GM19463 (cell line): ENCODE results near the gene CRABP1.

Experiments used
- ATAC-seq: cut with Tn5 transposase; IDR thresholded peaks from one replicate; pipeline ENCODE4 v1.9.1; 2021; ENCODE audit warnings: mild to moderate bottlenecking, moderate library complexity; ENCODE audit not compliant: unreplicated experiment

The CRABP1 gene

DNA sequence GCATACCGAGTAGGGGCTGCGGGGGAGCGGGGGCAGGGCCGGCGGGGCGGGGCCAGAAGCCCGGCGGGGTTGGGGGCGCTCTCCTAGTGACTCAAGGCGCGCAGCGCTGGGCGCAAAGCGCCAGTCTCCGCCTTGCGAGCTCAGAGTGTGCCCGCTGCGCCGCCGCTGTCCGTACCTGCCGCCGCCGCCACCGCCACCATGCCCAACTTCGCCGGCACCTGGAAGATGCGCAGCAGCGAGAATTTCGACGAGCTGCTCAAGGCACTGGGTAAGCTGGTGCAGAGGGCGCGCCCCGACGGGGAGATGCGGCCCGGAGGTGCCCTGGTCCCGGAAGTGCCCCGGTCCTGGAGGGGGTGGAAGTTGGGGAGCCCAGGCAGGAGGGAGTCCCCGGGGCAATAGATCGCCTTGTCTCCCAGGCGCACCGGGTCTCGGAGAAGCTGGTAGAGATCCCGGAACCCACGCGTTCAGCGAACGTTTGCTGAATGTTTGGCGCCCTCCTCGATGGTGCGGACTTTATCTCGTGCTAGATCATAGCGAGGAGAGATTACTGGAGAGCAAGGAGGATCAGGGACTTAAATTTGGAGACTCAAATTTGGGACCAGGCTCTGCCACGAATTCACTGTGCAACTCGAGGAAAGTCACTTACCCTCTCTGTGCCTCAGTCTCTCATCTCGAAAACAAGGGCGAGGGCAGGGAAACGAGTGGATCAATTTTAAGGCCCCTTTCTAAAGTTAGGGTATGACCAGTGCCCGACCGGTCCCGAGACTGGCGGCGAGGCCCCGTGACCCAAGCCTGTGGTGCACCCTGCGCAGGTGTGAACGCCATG, at the start of gene CRABP1:
Gene CRABP1, plus strand, starts transcription at position 123 of the 826 bp plus-strand sequence. Its CDS starts 76 bp downstream, at position 199.
- no peak for ATAC-seq

DNA sequence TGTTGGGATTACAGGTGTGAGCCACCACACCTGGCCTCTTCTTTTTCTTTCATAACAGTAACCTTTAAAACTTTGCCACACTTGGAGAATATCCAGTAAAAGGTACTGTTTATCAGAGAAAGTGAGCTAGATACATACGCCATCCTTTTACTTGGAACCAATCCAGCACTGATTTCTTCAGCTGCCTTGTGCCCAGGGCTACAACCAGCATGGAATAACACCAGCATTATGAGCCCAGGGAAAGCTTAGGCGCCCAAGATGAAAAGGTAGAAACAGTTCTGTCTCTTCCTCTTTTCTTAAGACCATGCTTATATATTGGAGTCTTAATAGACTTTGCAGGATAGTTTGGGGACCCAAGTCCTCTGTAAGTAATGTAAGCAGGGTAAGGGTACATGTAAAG, 49.1 kb upstream of the CRABP1 start:
- no peak for ATAC-seq

DNA sequence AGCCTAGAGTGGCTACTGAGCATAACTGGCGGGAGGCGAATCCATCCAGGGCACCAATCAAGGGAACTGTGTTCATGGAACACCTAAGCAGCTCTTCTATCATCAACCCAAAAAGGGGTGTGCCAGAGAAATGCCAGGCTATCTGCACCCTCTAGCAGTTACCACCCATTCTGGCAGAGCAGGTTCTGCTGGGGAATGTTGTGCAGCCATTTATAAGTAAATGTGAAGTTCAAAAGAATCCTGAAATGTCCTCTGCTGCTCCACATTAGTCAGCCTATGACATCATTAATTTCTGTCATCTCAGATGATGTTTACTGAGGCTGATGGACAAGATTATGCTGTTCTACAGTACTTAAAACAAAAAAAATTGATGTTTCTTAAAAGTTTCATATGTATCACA, 48.5 kb upstream of the CRABP1 start:
- ATAC-seq: no peak

DNA sequence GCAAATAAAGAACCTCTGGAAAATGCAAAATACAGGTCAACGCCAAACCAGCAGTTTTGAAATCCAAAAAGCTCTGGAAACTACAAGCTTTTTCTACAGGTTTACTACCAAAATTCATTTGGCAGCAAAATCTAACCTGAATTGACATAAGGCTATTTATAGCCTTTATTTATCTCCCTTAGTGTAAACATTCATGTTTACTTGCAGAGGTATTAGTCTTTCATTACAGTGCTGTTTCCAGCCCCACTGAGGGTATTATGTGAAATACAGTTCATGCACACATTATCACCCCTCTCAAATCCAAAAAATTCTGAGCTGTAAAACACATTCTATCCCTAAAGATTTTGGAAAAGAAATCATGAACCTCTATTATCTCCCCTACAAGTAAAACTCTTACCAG, 47.9 kb upstream of the CRABP1 start:
- ATAC-seq: no peak

DNA sequence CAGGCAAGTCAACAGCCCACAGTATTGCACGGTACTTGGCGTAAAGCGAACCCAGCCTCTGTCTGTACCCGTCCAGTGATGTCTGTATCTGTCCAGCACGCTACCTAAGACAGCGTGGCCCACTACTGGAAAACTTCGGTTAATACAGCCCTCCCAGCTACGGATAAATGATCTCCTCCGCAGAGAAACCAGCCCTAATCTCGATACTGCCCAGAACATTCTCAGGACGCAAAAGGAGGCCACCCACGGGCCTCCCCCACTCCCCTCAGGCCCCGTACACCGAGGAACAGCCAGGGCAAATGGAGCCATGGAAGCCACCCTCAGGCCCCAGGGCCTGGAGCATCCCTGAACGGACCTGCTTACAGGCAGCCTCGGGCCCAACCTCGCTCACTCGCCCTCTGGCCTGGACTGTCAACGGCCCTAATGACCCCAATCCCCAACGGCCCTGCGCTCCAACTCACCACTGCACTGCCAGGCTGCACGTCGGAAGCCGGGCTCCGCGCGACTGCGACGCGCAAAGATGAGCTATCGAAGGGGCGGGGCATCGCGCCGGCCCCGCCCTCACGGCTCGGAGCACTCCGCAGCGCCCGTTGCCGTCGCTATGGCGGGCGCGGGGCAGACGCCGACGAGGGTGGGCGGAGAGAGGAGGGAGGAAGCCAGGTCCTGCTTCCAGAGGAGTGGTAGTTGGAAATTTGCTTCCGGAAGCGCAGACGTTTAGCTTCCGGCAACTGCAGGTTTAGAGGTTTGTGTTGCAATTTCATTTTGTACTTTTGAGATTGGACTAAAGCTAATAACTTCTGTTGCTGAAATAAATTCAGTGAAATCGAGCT, 40.8 kb upstream of the CRABP1 start, which contains the start of gene SKIC8:
Gene SKIC8, minus strand, starts transcription at position 509 of the 830 bp plus-strand sequence. CDS start 3,923 bp downstream, outside the sequence.
- peak; percentile 82 for ATAC-seq

DNA sequence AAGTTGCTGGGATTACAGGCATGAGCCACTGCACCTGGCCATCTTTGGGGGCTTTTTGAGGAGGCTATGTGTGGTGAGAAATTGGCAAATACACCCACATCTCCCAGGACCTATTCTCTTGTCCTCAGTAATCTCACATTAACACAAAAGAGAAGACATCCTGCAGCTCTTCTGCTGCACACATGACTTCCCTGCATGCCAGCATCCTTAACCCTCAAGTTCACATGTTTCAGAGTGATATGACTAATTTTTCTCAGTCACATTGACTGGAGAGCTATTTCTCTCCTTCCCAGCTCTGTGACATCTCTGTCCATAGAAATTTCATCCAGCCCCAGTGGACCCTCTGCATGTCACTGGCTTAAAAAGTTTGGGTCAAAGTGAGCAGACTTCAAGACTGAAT, 38.8 kb upstream of the CRABP1 start:
- ATAC-seq: no peak

DNA sequence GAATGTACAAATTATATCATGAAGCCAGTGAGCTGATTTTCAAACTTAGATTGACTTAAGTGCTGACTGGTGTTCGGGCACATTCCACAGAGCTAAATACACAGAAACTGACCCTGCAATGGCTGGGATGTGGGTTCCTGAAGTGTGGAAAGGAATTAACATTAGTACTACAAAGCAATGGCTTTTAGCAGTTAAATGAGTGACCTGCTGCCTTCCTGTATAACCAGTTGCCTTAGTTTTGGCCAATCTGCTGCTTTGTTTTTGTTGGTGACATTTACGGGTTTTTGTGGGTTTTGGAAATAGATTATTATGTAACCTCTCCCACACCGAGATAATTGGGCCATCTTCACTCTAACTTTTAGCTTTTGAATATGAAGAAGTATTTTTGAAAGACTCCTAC, 38.3 kb upstream of the CRABP1 start:
- ATAC-seq: no peak

DNA sequence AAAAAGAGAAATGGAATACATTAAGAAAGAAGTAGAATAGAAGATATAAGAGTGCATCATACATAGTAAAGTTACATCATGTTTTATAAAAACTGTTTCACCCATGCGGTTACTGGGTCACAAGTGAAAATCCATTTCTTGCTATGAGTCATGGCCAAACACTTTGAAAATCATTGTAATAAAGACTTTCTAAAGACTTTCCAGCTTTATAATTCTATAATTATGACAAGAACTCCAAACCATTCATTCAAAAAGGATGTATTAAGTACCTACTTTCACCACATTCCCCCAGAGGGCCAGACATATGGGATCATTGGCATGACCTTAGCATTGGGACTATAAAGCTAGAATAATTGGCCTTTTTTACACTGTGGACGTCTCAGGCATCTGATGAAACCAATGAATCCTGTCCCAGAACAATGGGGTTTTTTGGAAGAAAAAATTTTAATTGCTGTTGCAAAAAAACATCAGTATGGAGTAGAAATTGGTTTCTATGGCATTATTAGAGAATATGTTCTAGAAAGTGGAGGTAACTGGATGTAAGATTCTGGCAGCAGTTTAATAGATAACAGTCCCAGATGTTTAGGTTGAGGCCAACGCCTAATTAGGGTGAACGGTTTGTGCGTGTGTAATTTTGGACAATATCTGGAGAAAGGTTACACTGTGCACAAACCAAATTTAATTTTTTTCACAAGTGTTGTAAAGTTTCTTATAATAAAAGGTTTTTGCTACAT, 37.4 kb upstream of the CRABP1 start:
- no peak for ATAC-seq

DNA sequence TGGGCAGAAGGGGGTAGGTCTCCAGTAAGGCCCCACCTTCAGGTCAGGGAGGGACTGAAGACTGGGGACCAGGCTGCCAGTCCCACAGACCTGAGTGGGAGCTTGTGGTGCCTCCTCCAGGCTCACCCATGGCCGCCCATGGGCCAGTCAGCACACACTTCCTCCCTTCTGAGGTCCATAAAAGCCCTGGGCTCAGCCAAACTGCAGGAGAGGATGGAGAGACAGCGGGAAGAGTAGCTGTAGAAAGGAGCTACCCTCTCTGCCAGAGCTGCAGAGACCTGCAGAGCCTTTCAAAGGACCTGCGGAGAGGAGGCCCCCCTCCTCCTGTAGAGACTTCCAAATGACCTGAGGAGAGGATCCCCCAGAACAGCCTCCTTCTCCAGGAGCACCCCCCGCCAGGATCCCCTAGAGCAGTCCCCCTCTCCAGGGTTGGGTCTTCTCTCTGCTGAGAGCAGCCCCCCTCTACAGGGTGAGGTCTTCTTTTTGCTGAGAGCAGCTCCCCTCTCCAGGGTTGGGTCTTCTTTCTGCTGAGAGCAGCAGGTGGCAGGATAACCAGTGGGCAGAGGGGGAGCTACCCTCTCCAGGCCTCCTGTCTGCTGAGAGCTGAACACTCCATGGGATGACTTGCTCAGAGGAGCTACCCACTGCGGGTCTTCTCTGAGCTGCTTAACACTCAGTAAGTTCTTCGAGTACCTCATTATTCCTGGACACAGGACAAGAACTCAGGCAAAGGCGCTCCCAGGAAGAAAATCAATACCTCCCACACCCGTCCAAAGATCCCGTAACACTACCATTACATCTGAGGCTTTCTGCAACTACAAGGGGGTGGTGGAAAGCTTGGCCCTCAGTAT, 35.7 kb upstream of the CRABP1 start:
- ATAC-seq: no peak

DNA sequence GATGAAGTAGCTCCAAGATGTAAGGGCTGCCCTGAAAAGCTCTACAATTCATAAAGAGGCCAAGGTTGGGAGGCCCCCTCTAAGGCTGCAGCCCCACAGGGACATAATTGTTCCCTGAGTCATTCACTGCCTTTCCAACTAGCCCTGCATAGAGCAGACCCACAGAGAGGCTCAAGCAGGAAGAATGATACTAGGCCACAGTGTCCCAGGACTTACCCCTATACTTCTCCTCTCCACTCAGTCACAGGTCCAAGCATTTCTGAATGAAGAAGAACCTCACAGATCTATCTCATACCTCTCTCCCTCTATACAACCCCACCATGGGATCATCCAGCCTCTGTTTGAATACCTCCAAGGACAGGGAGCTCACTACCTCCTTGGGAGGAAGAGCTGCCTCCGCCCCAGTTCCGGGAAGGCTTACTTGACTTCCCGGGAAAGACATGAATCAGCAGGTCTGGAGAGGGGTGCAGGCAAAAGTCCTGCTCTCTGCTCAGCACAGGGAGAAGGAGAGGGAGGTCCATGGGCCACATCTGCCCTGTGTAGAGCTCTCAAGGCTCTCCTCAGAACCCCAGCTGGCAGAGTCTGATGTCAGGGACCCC, 33.9 kb upstream of the CRABP1 start:
- no peak for ATAC-seq

DNA sequence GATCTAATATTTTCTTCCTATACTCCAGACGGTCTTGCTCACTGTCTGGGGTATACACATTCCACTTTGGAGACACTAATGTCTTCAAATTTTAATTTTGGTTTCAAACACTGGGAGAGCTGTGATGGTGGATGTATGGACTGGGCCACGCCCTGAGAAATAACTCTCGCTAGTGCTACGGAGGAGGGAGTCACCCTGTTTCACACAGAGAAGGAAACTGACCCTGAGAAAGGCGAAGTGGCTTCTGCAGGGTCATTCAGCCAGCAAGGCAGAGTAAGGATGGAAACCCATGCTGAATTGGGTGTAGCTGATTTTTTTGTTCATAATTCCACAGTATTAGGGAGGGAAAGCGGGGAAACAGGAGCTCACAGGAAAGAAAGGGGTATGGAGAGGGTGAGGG, 32.2 kb upstream of the CRABP1 start:
- ATAC-seq: no peak

DNA sequence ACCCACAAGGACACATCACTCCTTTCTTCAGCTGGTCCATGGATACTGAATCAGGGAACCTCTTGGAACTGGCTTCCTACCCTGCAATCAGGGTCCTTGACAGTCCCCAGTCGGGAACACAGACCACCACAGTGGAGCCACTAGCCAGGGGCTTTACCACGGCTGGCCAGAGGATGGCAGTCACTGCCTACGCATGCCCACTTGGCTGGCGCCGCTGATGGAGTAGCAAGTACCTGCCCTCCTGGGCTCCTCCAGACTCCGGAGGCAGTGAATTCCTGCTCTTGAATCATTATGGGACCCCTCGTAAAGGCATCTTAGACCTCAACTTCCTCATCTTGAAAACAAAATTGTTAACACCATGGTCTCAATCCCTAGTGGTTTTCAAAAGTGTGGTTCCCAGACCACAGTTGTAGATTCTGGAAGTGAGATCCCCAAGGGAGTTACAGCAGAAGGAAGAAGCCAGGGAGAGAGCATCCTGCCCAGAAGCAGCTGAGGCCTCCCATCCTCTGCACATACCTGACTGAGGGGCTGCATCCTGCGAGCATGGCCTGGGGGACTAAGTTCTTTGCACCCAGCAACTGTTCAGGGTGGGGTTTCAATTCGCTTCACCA, 31.6 kb upstream of the CRABP1 start:
- ATAC-seq: peak; percentile 50

DNA sequence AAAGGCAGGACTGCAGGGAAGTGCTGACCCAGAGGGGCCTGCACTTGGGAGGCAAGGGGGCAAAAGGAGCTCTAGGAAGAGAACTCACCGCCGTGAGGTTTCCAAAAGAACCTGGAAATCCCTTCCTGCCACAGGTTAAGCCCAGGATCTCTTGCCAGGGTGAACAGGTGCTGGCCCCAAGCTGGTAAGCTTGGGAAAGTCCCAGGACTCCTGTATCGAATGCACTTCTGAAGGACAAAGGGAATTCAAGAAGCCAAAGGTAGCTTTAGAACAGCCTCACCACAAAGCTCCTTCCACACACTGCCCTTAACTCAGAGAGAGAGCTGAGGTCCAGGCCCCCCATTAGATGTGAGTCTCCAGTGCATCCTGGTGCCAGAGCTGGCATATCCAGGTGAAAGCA, 28.9 kb upstream of the CRABP1 start:
- ATAC-seq: no peak

DNA sequence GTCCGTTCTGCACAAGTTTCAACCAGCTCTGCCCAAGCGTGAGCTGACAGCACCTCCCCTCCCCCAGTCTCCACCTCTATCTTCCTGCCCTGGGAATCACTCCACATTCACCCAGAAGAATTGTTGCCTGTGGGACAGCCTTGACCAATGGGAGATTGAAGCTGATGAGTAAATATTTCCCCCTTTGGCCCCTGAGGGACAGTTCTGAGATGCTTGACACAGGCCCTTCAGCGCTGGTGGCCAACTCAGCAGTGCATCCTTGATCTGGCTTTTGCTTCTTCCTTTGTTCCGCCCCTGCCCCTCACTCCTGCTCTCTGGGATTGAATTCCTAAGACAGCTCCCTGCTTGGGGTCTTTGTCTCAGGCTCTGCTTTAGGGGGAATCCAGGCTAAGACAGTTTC, 27.6 kb upstream of the CRABP1 start:
- ATAC-seq: no peak

DNA sequence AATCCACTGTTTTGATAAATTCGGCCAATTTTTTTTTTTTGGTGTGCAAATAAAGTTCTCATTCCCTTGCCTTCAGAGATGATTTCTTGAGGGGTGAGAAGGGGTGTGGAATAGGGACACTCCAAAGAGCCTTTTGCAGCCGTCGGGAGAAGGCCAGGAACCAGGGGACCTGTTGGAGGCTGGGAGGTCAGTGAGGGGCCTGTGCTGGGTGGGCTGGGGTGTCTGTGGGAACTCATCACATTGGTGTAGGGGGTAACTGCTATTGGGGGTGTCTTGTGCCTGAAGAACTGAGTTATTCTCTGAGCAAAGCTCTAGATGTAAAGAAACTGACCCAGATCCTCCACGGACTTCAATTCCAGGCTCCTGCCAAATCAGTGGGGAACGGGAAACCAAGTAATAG, 27.2 kb upstream of the CRABP1 start:
- ATAC-seq: no peak

DNA sequence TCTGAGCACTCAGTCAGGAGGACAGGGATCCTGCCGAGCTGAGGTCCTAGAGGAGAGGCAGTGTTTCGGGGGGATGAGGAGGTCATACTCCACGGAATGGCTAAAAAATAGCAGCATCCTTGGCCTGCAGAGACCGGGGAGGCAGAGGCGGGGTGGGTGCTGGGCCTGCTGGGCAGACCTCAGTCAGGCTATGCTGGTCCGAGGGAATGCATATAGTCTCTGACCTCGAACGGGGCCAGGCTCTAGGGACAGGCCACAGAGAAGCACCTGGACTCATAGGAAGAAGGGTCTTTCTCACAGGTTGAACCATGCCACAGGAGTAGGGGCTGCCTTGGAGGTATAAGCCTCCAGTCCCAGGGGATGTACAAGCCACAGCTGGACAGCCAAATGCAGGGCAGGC, 26.8 kb upstream of the CRABP1 start:
- ATAC-seq: no peak

DNA sequence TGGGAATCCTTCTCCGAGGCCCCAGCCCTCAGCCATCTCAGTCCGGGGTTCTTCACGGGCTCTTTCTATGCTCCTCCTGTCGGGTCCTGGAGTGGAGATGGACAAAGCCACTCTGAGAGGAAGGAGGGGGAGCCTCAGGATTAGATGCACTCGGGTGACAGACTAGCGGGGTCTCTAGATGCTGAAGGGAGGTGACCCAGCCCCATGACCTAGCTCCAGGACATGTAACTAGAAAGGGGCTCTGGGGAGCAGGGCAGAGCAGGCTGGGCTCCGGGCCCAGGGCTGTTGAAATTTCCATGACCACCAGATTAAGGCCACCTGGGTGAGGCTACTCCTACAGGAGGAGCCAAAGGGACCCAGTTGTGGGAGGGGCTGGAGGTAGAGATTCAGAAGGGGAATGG, 26.0 kb upstream of the CRABP1 start:
- ATAC-seq: no peak

DNA sequence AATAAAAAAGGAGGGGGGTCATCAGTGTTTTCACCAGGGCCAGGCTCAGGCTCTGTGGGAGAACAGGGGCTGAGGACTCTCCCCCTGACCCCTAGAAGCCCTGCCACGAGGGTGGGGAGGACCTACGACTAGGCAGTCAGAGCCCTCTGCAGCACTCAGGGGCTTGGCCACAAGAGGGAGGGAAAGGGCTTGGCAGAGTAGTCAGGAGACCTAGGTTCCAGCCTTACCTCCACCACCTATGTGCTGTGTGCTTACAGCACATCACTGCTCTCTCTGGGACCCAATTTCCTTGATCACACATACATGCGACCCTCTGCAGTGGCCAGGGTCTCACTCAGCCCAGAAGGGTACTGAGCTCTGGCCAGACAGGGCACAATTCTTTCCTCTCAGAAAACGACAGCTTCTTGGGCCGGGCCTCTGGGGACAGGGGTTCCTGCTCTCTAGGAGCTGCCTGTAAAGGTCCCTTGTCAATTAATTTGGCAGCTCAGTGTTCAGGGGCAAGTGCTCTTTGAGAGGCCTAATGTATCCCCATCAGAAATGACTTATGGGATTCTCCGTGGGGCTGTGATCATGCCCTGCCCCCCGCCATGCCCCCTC, 24.4 kb upstream of the CRABP1 start:
- ATAC-seq: no peak
